ENCODE measurements around the gene CLSTN1.
A peak's percentile ranks its signal among the peaks of the same experiment; 100 is the strongest.

Gene CLSTN1

DNA sequence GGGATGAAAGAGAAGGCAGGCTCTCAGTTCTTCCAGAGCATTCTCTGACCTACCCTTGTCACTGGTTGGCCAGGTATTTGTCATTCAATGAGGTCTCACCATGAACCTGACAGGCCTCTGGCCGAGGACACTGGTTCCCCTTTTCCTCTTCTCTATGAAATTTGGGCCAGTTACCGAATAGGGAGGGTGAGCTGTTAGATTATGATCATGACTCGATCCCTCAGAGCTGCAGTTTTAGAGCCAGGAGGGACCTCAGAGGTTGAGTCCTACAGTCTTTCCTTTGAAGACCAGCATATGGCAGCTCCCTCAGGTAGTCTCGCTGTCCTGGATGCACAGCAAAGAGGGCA is 29.5 kb upstream of the CLSTN1 start:
- DNase-seq, result no peak
- no peaks in the 10 kb centered on the region for H3K4me1 ChIP-seq
- TF ChIP-seq, protein P1, sequence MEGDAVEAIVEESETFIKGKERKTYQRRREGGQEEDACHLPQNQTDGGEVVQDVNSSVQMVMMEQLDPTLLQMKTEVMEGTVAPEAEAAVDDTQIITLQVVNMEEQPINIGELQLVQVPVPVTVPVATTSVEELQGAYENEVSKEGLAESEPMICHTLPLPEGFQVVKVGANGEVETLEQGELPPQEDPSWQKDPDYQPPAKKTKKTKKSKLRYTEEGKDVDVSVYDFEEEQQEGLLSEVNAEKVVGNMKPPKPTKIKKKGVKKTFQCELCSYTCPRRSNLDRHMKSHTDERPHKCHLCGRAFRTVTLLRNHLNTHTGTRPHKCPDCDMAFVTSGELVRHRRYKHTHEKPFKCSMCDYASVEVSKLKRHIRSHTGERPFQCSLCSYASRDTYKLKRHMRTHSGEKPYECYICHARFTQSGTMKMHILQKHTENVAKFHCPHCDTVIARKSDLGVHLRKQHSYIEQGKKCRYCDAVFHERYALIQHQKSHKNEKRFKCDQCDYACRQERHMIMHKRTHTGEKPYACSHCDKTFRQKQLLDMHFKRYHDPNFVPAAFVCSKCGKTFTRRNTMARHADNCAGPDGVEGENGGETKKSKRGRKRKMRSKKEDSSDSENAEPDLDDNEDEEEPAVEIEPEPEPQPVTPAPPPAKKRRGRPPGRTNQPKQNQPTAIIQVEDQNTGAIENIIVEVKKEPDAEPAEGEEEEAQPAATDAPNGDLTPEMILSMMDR (IDR thresholded peaks at IDR 0.05; ENCODE audit: low read depth, low read length), result no peak
- H3K27me3 ChIP-seq, result no peaks in the 10 kb centered on the region
- H3K4me3 ChIP-seq (ENCODE audit: low read depth, low read length), result no peak overlapping the region
- no peaks in the 10 kb centered on the region for H3K9me3 ChIP-seq
- H3K36me3 ChIP-seq, result no peaks in the 10 kb centered on the region

DNA sequence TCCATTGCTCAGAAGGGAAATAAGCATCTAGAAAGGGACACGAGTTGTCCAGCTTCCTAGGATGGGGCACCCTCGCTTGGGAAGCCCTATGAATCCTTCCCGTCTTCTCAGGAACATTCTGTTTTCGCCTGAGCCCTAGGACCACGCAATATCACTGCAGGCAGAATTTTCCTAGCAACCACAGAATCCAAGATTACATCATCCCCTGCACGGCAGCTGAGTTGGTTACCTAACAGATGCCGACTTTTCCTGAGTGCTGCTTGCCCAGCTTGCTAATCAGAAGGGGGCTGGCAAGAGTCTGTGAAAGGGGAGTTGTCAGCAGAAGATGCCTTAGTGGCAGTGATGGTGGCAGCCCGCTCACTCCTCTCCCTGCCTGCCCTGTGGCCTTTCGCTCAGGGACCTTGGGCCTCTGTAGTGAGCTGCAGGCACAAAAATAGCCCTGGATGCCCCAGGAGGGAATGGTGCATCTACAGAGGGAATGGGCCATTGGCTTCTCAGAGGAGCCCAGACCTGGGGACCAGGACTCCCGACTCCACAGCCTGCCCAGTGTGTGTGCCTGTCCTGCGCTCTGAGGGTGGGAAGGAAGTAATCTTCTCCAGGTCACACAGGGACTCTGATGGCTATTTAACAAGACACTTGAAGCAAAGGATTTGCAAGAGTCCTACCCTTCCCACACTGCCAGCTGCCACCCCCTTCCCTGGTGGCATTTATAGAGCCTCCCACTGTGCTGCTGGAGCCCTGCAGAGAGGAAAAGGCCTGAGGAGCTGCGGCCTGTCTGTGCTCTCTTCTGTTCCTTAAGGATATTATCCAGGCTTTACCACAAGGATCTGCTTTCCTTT is 28.9 kb upstream of the CLSTN1 start:
- no peaks in the 10 kb centered on the region for H3K27me3 ChIP-seq
- H3K4me1 ChIP-seq, result no peaks in the 10 kb centered on the region
- DNase-seq, result peak; percentile 30
- no peaks in the 10 kb centered on the region for H3K36me3 ChIP-seq
- no peak overlapping the region for H3K4me3 ChIP-seq (ENCODE audit: low read depth, low read length)
- no peaks in the 10 kb centered on the region for H3K9me3 ChIP-seq
- TF ChIP-seq, protein P1 (IDR thresholded peaks at IDR 0.05; ENCODE audit: low read depth, low read length), result no peak

GRCh38 chr1:9852004-9852403 is 28.2 kb upstream of the CLSTN1 start:
- Histone ChIP-seq H3K4me3 (ENCODE audit: low read depth, low read length) (no peak overlapping the region), H3K36me3 (no peaks in the 10 kb centered on the region), H3K27me3 (no peaks in the 10 kb centered on the region), H3K4me1 (no peaks in the 10 kb centered on the region), H3K9me3 (no peaks in the 10 kb centered on the region)
- no peak for DNase-seq
- TF ChIP-seq, protein P1 (IDR thresholded peaks at IDR 0.05; ENCODE audit: low read depth, low read length), result no peak

DNA sequence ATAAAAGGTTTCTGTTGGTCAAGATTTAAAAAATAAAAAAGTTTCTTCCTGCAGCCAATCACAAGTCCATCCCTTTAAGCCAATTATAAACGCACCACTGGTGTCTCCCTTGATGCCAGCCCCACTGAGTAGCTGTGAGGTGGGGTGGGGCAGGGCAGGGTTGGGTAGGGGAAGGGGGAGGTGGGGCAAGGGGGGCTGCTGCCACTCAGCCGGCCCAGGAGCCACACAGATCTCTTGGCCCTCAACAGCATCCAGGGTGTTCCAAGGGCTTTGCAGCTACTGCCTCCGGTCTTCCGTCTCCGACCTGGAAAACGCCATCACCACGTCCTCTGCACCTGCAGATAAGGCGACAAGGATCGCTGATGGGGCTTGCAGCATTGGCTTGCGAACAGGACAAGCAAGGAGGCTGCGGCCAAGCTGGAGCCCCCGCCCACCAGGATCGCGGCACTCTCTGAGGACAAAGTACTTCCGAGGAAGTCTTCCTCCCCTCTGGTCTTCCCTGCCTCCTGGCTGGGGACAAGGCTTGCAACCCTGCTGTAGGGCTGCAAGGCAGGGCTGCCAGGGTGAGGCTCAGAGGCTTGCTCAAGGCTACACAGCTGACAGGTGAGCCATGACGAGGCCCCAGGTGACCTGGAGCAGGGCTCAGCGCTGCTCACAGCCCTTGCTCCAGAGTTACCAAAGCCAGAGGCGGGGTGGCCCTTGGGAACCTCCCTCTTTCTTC is 26.8 kb upstream of the CLSTN1 start:
- no peaks in the 10 kb centered on the region for H3K36me3 ChIP-seq
- no peaks in the 10 kb centered on the region for H3K9me3 ChIP-seq
- TF ChIP-seq, protein P1 (IDR thresholded peaks at IDR 0.05; ENCODE audit: low read depth, low read length), result no peak
- no peak for DNase-seq
- H3K27me3 ChIP-seq, result no peaks in the 10 kb centered on the region
- no peaks in the 10 kb centered on the region for H3K4me1 ChIP-seq
- no peak overlapping the region for H3K4me3 ChIP-seq (ENCODE audit: low read depth, low read length)

DNA sequence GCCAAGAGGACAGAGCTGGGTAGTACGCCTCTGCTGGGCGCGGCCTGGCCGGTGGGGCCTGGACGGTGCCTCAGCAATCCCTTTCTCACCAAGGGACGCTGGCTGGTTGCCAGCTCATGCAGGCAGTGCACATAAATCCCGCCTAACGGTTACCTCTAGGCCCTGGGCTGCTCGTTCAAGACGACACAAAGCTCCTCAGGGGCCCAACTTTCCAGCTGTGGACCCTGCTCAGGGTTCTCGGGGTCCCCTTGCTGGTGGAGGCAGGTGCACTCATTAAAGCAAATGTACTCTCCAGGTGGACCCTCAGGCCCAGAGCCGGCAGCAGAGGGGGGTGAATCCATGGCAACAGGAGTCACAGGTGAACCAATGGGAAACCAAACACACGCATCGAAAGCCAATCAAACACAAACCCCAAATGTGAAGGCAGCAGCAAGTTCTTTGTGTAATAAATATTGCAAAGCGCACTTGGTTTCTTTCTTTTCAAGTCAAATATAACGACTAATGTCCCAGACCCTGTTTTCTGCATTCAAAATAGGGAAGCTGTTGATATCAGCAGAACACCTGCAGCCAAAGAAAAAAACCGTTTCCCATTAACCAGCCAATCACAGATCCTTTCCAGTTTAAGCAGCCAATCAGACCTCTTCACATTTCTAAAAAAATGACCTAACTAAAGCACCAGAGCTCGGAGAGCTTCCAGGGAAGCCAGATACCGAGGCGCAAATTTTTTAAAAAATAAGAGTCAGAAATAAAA is 26.1 kb upstream of the CLSTN1 start:
- TF ChIP-seq, protein P1 (IDR thresholded peaks at IDR 0.05; ENCODE audit: low read depth, low read length), result no peak
- Histone ChIP-seq H3K27me3 (no peaks in the 10 kb centered on the region), H3K9me3 (no peaks in the 10 kb centered on the region), H3K4me3 (ENCODE audit: low read depth, low read length) (no peak overlapping the region), H3K4me1 (no peaks in the 10 kb centered on the region), H3K36me3 (no peaks in the 10 kb centered on the region)
- no peak for DNase-seq
